ENCODE results near the gene CDK5R2.

DNA sequence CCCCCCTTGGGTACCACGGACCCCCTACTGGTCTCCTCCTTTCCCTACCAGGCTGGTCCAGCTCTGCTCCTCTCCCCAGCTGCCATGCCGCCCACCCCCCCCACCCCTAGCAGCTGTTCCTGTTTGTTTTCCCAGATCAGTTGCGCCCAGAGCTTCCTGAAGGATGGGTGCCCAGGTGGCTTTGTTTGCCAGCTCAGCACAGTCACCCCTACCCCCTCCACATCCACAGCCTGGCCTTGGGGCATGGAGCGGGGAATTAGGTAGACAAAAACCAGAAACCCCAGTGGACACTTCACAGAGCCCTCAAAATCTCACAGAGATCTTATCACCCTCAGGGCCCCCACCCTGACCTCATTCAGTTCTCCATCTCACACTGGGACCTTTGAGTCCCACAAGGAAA, 37.5 kb downstream of the CDK5R2 start:
- TF ChIP-seq GATA2 (IDR thresholded peaks at IDR 0.05; ENCODE audit: low read depth, low read length) (peak; percentile 99), GATA3 (IDR thresholded peaks at IDR 0.05; ENCODE audit: low read depth, low read length) (no peak)
